K562 (cell line): ENCODE measurements around the gene RPL22. TPM values are rescaled to one million over a fixed set of nuclear protein-coding genes. Genes with fewer than 3 reads are reported as not detected.

Experiments
- BACH1 ChIP-seq: fragments of 200-800 bp; sonication (Bioruptor generic); IDR thresholded peaks from 2 replicates; pipeline ENCODE4 v1.6.1; 2016; ENCODE audit warnings: missing genetic modification characterization, missing compliant biosample characterization
- CUX1 ChIP-seq: fragments of 200-800 bp; sonication (Bioruptor generic); IDR thresholded peaks from 2 replicates; pipeline ENCODE4 v1.6.1; 2016; ENCODE audit warnings: missing genetic modification characterization, missing compliant biosample characterization
- FOXJ2 ChIP-seq: fragments of 200-800 bp; sonication (Bioruptor generic); IDR thresholded peaks from 2 replicates; pipeline ENCODE4 v1.6.1; 2016; ENCODE audit warnings: missing genetic modification characterization, missing compliant biosample characterization
- FOXP4 ChIP-seq: sonication (generic); formaldehyde crosslinking; IDR thresholded peaks from 2 replicates; pipeline ENCODE4 v1.8.0; 2022; ENCODE audit warnings: mild to moderate bottlenecking, missing genetic modification reagents, borderline replicate concordance
- GTF2F1 ChIP-seq: IDR thresholded peaks from 2 replicates; pipeline ENCODE4 v1.6.1; 2011; ENCODE audit warnings: low read depth, low read length, improper control_type of control experiment
- HSF4 ChIP-seq: fragments of 250-450 bp; sonication (Bioruptor Pico); IDR thresholded peaks from 2 replicates; pipeline ENCODE4 v2.1.2; 2022; ENCODE audit warnings: mild to moderate bottlenecking, moderate library complexity, borderline replicate concordance
- LARP7 ChIP-seq: fragments of 450-650 bp; IDR thresholded peaks from 2 replicates; pipeline ENCODE4 v1.6.1; 2016
- LCOR ChIP-seq: sonication (generic); formaldehyde crosslinking; IDR thresholded peaks from 2 replicates; pipeline ENCODE4 v1.8.0; 2022; ENCODE audit warnings: mild to moderate bottlenecking, missing genetic modification reagents
- MED1 ChIP-seq: sonication (generic); formaldehyde crosslinking; IDR thresholded peaks from 2 replicates; pipeline ENCODE4 v1.8.1; 2023; ENCODE audit warnings: missing genetic modification reagents, borderline replicate concordance
- MLX ChIP-seq, 2 experiments: fragments of 450-650 bp in 1 of 2; sonication (generic) in 1 of 2; formaldehyde crosslinking; conservative IDR thresholded peaks; 2 replicates each; pipeline versions ENCODE4 v1.4.0 to v1.8.1; 2020 to 2022; ENCODE audit warnings: mild to moderate bottlenecking in 1 of 2, missing genetic modification reagents in 1 of 2
- NFXL1 ChIP-seq: fragments of 450-650 bp; formaldehyde crosslinking; IDR thresholded peaks from 2 replicates; pipeline ENCODE4 v1.4.0; 2021; ENCODE audit warnings: mild to moderate bottlenecking
- NKRF ChIP-seq: fragments of 450-650 bp; IDR thresholded peaks from 2 replicates; pipeline ENCODE4 v1.6.1; 2016; ENCODE audit warnings: borderline replicate concordance
- TRIM24 ChIP-seq, 2 experiments: fragments of 450-650 bp; IDR thresholded peaks; 2 replicates each; pipeline ENCODE4 v1.6.1; 2016
- ZNF639 ChIP-seq, 2 experiments: fragments of 200-800 bp in 1 of 2; sonication (Bioruptor generic) in 1 of 2; sonication (generic) in 1 of 2; formaldehyde crosslinking in 1 of 2; IDR thresholded peaks in 1 of 2; conservative IDR thresholded peaks in 1 of 2; 2 replicates each; pipeline versions ENCODE4 v1.5.0 to v1.6.1; 2016 to 2020; ENCODE audit warnings: missing compliant biosample characterization in 1 of 2, missing genetic modification characterization in 1 of 2, missing genetic modification reagents in 1 of 2
- polyA plus RNA-seq, 8 experiments: library from polyadenylated mRNA; depleted of rRNA in 4 of 8; stranded (reverse) in 5 of 8; unstranded in 3 of 8; fragments of >200 nt; fragmentation: Nextera tagmentation in 2 of 8; fragmentation: Illumina TruSeq in 1 of 8; extraction: Ambion mirVana in 2 of 8; extraction: Trizol in 1 of 8; gene quantifications; 2 replicates each; pipeline versions ENCODE4 v1.2.1 to v1.2.3, GENCODE V29; 2011 to 2014; ENCODE audit warnings: inconsistent platforms in 1 of 8, missing spikeins in 1 of 8
- total RNA-seq, 7 experiments: library from RNA; depleted of rRNA in 6 of 7; stranded (reverse); fragments of >200 nt in 6 of 7; fragmentation: Illumina TruSeq in 2 of 7; extraction: Trizol in 2 of 7; gene quantifications; 2 replicates each; pipeline versions ENCODE4 v1.2.1 to v1.2.3, GENCODE V29; 2011 to 2021; ENCODE audit warnings: low replicate concordance in 1 of 7

RPL22 gene
- total and polyA plus RNA-seq, 9 of the 15 experiments (the other 6 are each of a cell fraction or from before 2014, with no cell fraction given), result 467 to 1,165 (median 607) TPM

GRCh38 chr1:6199298-6200187 is at the start of gene RPL22 (continued):
- TF ChIP-seq CUX1 (CRISPR knock-in tag), result 0 out of 2 replicates have a peak, but pooled peaks have one; percentile 42
- no peak for TF ChIP-seq HSF4 (CRISPR knock-in tag)
- TF ChIP-seq GTF2F1, result 0 out of 2 replicates have a peak, but pooled peaks have one; percentile 89
- TF ChIP-seq FOXP4 (CRISPR knock-in tag), result peak; percentile 51; the same call in 1 of the 2 replicates
- peak in 1 of 2 experiments; percentile 82; a peak in 2 of 4 replicates for TF ChIP-seq ZNF639 (CRISPR knock-in tag; conservative IDR thresholded peaks at IDR 0.05 in 1 of 2, IDR thresholded peaks at IDR 0.05 in 1 of 2)
- TF ChIP-seq TRIM24 (IDR thresholded peaks at IDR 0.05), result peak in 1 of 2 experiments; percentile 59; a peak in 1 of 4 replicates
- no peak for TF ChIP-seq NFXL1
- peak; percentile 88 for TF ChIP-seq LCOR (CRISPR knock-in tag)
- peak; percentile 95 for TF ChIP-seq NKRF
- TF ChIP-seq MED1 (CRISPR knock-in tag), result no peak
- TF ChIP-seq LARP7, result no peak
- TF ChIP-seq BACH1 (tag), result no peak
- peak; percentile 84 for TF ChIP-seq FOXJ2
- TF ChIP-seq MLX (CRISPR knock-in tag; conservative IDR thresholded peaks at IDR 0.05), result no peak
